ENCODE data around the gene RAP2C. TPM values are rescaled to one million over a fixed set of nuclear protein-coding genes. Genes with fewer than 3 reads are reported as not detected.
"Not testable (repeated sequence)": the region's sequence is repeated elsewhere in the genome, so short reads cannot be mapped to it uniquely, and the experiment has no call there.

The RAP2C gene
- total RNA-seq, 2 experiments from 2014 or later = 33.1 to 37.5 TPM

DNA sequence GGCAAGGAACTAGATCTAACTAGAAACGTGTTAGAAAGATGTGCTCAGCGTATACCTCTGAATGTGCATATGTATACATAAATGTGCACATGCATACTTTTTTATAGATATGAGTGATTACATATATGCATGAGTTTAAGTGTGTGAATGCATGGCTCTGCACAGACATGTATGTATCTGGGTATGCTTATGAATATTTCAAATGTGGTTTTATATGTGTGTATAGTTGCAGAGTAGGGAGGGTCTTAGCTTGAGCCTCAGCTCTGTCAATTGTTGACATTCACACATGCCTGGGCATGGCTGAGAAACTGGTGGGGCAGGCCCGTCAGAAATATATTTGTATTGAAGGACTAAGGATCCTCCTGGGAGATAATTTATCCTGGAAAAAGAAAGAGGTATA is 31.1 kb downstream of the RAP2C start:
- POLR2A ChIA-PET = no interaction called here
- H3K4me1 Mint-ChIP-seq = peaks cover 1% of the 10 kb centered on the region
- DNase-seq (no peak), ATAC-seq (ENCODE audit: low read depth) (no peak)
- no peak overlapping the region for H3K27ac Mint-ChIP-seq
- no peak overlapping the region for H3K4me3 Mint-ChIP-seq
- peaks cover 2% of the 10 kb centered on the region for H3K9me3 Mint-ChIP-seq
- H3K27me3 Mint-ChIP-seq = no peaks in the 10 kb centered on the region
- no peaks in the 10 kb centered on the region for H3K36me3 Mint-ChIP-seq

DNA sequence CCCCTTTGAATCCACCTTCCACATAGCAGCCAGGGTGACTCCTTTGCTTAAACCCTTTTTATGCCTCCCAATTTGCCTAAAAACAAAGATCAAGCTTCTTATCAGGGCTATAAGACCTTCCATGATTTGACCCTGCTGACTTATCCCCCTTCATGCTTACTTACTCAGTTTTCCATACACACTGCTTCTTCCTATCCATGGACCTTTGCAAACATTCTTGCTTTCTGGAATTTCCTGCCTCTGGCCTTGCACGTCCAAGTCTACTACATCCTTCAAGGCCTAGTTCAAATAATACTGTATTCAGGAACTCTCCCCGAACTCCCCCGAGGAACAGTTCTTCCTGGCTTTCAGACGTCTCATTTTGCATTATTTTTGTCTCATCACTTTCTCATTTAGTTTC is 31.8 kb downstream of the RAP2C start:
- Mint-ChIP-seq H3K9me3 (peaks cover 2% of the 10 kb centered on the region), H3K4me3 (no peak overlapping the region), H3K27ac (no peak overlapping the region), H3K27me3 (no peaks in the 10 kb centered on the region), H3K36me3 (no peaks in the 10 kb centered on the region), H3K4me1 (peaks cover 1% of the 10 kb centered on the region)
- no peak for ATAC-seq (ENCODE audit: low read depth)
- POLR2A ChIA-PET = no interaction called here
- no peak for DNase-seq

GRCh38 chrX:132184871-132185270 is 34.4 kb downstream of the RAP2C start:
- POLR2A ChIA-PET = no interaction called here
- no peak overlapping the region for H3K4me3 Mint-ChIP-seq
- peaks cover 2% of the 10 kb centered on the region for H3K9me3 Mint-ChIP-seq
- no peak overlapping the region for H3K27ac Mint-ChIP-seq
- H3K36me3 Mint-ChIP-seq = no peaks in the 10 kb centered on the region
- H3K4me1 Mint-ChIP-seq = peaks cover 1% of the 10 kb centered on the region
- no peak for ATAC-seq (ENCODE audit: low read depth)
- H3K27me3 Mint-ChIP-seq = no peaks in the 10 kb centered on the region
- no peak for DNase-seq

DNA sequence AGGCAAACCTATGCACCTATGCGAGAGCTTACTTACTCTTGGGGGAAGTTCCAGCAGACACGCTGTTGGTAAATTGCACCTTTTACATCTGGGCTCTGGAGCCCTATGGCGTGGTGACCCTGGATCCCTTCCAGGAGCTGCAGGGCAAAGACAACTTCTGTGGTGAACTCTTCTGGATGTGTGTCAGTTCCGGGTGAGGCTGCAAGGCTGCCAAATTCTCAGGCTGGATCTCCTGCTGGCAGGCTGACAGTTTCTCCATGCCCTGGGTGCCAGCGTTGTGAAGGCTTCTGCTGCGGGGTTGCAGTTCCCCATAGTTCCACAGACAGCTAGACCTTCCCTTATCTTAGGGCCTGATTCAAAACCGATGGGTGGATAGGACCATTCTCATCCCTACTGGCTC is 37.9 kb downstream of the RAP2C start:
- DNase-seq = no peak
- Mint-ChIP-seq H3K27ac (no peak overlapping the region), H3K27me3 (no peaks in the 10 kb centered on the region), H3K4me3 (no peak overlapping the region), H3K36me3 (no peaks in the 10 kb centered on the region), H3K4me1 (peaks cover 1% of the 10 kb centered on the region), H3K9me3 (peaks cover 2% of the 10 kb centered on the region)
- POLR2A ChIA-PET = no interaction called here
- ATAC-seq (ENCODE audit: low read depth) = no peak

GRCh38 chrX:132180929-132181328 is 38.3 kb downstream of the RAP2C start:
- no peak for ATAC-seq (ENCODE audit: low read depth)
- Mint-ChIP-seq H3K27me3 (no peaks in the 10 kb centered on the region), H3K27ac (no peak overlapping the region), H3K4me3 (no peak overlapping the region), H3K36me3 (no peaks in the 10 kb centered on the region), H3K4me1 (peaks cover 1% of the 10 kb centered on the region), H3K9me3 (peaks cover 2% of the 10 kb centered on the region)
- no peak for DNase-seq
- POLR2A ChIA-PET = no interaction called here

- no peaks in the 10 kb centered on the region for H3K9me3 Mint-ChIP-seq
- ATAC-seq (ENCODE audit: low read depth) = no peak
- POLR2A ChIA-PET = no interaction called here
Measured at GRCh38 chrX:132173647-132174046, 45.6 kb downstream of the RAP2C start.

DNA sequence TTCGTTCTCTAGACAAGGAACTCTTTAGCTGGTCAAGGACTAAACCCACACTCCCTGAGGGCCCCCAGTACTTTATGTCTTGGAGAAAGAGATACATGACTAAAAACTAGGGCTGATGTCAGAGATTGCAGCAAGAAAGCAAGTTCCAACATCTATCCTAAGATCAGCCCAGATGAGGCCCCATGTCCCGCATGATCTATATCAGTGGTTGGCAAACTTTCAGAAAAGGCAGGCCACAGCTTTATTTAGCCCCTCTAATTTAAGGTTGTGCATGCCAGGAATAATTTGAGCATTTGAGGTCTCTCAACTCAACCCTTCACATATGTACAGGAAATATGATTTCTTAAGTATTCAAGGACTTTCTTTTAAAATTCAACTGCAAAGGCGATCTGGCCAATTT is 47.4 kb downstream of the RAP2C start:
- no peaks in the 10 kb centered on the region for H3K36me3 Mint-ChIP-seq
- no peak overlapping the region for H3K27ac Mint-ChIP-seq
- H3K9me3 Mint-ChIP-seq = no peaks in the 10 kb centered on the region
- ATAC-seq (ENCODE audit: low read depth) (no peak), DNase-seq (no peak)
- POLR2A ChIA-PET = no interaction called here
- H3K4me1 Mint-ChIP-seq = no peaks in the 10 kb centered on the region
- no peak overlapping the region for H3K4me3 Mint-ChIP-seq
- H3K27me3 Mint-ChIP-seq = peaks cover 8% of the 10 kb centered on the region

More at GRCh38 chrX:132173647-132174046, 45.6 kb downstream of the RAP2C start:
- Mint-ChIP-seq H3K36me3 (no peaks in the 10 kb centered on the region), H3K4me1 (no peaks in the 10 kb centered on the region), H3K27me3 (peaks cover 6% of the 10 kb centered on the region), H3K4me3 (no peak overlapping the region), H3K27ac (no peak overlapping the region)
- DNase-seq = no peak

- Mint-ChIP-seq H3K4me3 (no peak overlapping the region), H3K9me3 (no peaks in the 10 kb centered on the region), H3K36me3 (no peaks in the 10 kb centered on the region), H3K4me1 (no peaks in the 10 kb centered on the region), H3K27ac (no peak overlapping the region), H3K27me3 (peaks cover 10% of the 10 kb centered on the region)
- ATAC-seq (ENCODE audit: low read depth) (no peak), DNase-seq (no peak)
- POLR2A ChIA-PET = no interaction called here
Measured at GRCh38 chrX:132171478-132171877, 47.8 kb downstream of the RAP2C start.

DNA sequence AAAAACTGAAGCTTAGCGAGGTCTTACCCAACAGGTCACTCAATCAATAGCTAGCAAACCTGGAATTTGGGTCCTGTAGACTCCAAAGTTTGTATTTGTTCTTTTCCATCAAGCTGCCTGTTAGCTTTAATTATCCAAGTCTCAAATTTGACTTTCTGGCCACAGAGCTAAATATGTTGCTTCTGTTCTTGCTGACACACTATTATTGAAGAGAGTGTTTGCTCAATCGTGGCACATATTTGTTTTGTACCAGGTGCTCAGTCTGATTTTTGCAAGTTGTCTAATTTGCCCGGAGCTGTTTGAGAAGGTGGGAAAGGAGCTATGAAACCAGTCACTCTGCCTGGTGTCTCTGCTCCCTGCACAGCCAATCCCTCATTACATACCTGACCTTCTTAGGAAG is 49.7 kb downstream of the RAP2C start:
- H3K27me3 Mint-ChIP-seq = peaks cover 10% of the 10 kb centered on the region
- DNase-seq = no peak
- no peak overlapping the region for H3K27ac Mint-ChIP-seq

GRCh38 chrX:132165651-132166050 is 53.6 kb downstream of the RAP2C start:
- peaks cover 6% of the 10 kb centered on the region for H3K9me3 Mint-ChIP-seq

More for the DNA sequence above, 49.7 kb downstream of the RAP2C start:
- ATAC-seq (ENCODE audit: low read depth) = no peak
- no peak overlapping the region for H3K4me3 Mint-ChIP-seq
- POLR2A ChIA-PET = no interaction called here
- no peaks in the 10 kb centered on the region for H3K4me1 Mint-ChIP-seq
- H3K9me3 Mint-ChIP-seq = peaks cover 2% of the 10 kb centered on the region
- no peaks in the 10 kb centered on the region for H3K36me3 Mint-ChIP-seq

GRCh38 chrX:132165005-132165404 is 54.2 kb downstream of the RAP2C start:
- Mint-ChIP-seq H3K4me1 (no peaks in the 10 kb centered on the region), H3K27me3 (peaks cover 10% of the 10 kb centered on the region), H3K9me3 (peaks cover 6% of the 10 kb centered on the region), H3K27ac (no peak overlapping the region), H3K4me3 (no peak overlapping the region), H3K36me3 (no peaks in the 10 kb centered on the region)
- ATAC-seq (ENCODE audit: low read depth) (no peak), DNase-seq (no peak)
- POLR2A ChIA-PET = no interaction called here

More at GRCh38 chrX:132165651-132166050, 53.6 kb downstream of the RAP2C start:
- POLR2A ChIA-PET = no interaction called here
- DNase-seq = no peak
- Mint-ChIP-seq H3K27me3 (peaks cover 10% of the 10 kb centered on the region), H3K4me1 (no peaks in the 10 kb centered on the region), H3K36me3 (no peaks in the 10 kb centered on the region), H3K4me3 (no peak overlapping the region), H3K27ac (no peak overlapping the region)
- no peak for ATAC-seq (ENCODE audit: low read depth)

GRCh38 chrX:132163094-132163493 is 56.2 kb downstream of the RAP2C start:
- DNase-seq; H3K4me1 Mint-ChIP-seq; H3K36me3 Mint-ChIP-seq; H3K27me3 Mint-ChIP-seq; H3K4me3 Mint-ChIP-seq; H3K9me3 Mint-ChIP-seq; POLR2A ChIA-PET; H3K27ac Mint-ChIP-seq; ATAC-seq (ENCODE audit: low read depth): not testable (repeated sequence)

GRCh38 chrX:132153166-132153565 is 66.1 kb downstream of the RAP2C start:
- POLR2A ChIA-PET = no interaction called here
- Mint-ChIP-seq H3K4me1 (no peaks in the 10 kb centered on the region), H3K27ac (no peak overlapping the region), H3K9me3 (no peaks in the 10 kb centered on the region), H3K4me3 (no peak overlapping the region), H3K27me3 (peaks cover 3% of the 10 kb centered on the region), H3K36me3 (no peaks in the 10 kb centered on the region)
- DNase-seq = no peak
- ATAC-seq (ENCODE audit: low read depth) = no peak

Measured in activated naive CD8-positive, alpha-beta T cell treated with anti-CD3 and anti-CD28 coated beads, Interleukin-2, amount 10 ng/mL, durations not matched to agents 7 days and 5 days (primary cell).